ENCODE measurements around the gene RAP1B. TPM values are rescaled to one million over a fixed set of nuclear protein-coding genes. Genes with fewer than 3 reads are reported as not detected.
A peak's percentile ranks its signal among the peaks of the same experiment; 100 is the strongest.
"Not testable (repeated sequence)": the region's sequence is repeated elsewhere in the genome, so short reads cannot be mapped to it uniquely, and the experiment has no call there.

Gene RAP1B
- total RNA-seq, 2 experiments from 2014 or later: 170 TPM

GRCh38 chr12:68675101-68675842, 64.6 kb downstream of the RAP1B start:
- H3K4me1 Mint-ChIP-seq (ENCODE audit: low read depth): peaks cover 52% of the 10 kb centered on the region
- peak overlapping the region; percentile 29 for H3K4me3 Mint-ChIP-seq
- intact Hi-C loops (cut with micrococcal nuclease): loop anchor here (1.0 kb wide), 4 partner anchors 11 to 341 kb away; partner anchors contain the start of gene NUP107
- H3K27ac Mint-ChIP-seq: peak overlapping the region; percentile 85
- DNase-seq: peak; percentile 85
- H3K9me3 Mint-ChIP-seq: no peaks in the 10 kb centered on the region
- H3K27me3 Mint-ChIP-seq (ENCODE audit: low read depth): no peaks in the 10 kb centered on the region
- no peaks in the 10 kb centered on the region for H3K36me3 Mint-ChIP-seq (ENCODE audit: low read depth)
- CTCF ChIA-PET: interaction anchor here (0.6 kb wide), 1 partner anchor 578 kb away, joined by 3 read pairs; no protein-coding TSS in a partner anchor

- CTCF ChIA-PET; DNase-seq; H3K4me3 Mint-ChIP-seq; H3K36me3 Mint-ChIP-seq (ENCODE audit: low read depth); intact Hi-C loops (cut with micrococcal nuclease); H3K9me3 Mint-ChIP-seq; H3K27ac Mint-ChIP-seq; H3K27me3 Mint-ChIP-seq (ENCODE audit: low read depth): not testable (repeated sequence)
- H3K4me1 Mint-ChIP-seq (ENCODE audit: low read depth): peaks cover 49% of the 10 kb centered on the region
These were observed 66.2 kb downstream of the RAP1B start for GRCh38 chr12:68676854-68677253.

GRCh38 chr12:68686262-68686594, 75.5 kb downstream of the RAP1B start:
- intact Hi-C loops (cut with micrococcal nuclease): loop anchor here (1.0 to 2.0 kb wide), 9 partner anchors 11 to 463 kb away; partner anchors contain the start of genes MDM1, MDM2 and SLC35E3
- Mint-ChIP-seq H3K4me1 (ENCODE audit: low read depth) (peaks cover 42% of the 10 kb centered on the region), H3K4me3 (peak overlapping the region; percentile 98), H3K27ac (peak overlapping the region; percentile 96), H3K9me3 (no peaks in the 10 kb centered on the region), H3K27me3 (ENCODE audit: low read depth) (no peaks in the 10 kb centered on the region), H3K36me3 (ENCODE audit: low read depth) (peaks cover 9% of the 10 kb centered on the region)
- no peak for DNase-seq
- CTCF ChIA-PET: interaction anchor here (0.6 kb wide), 1 partner anchor 16 kb away, joined by 4 read pairs; no protein-coding TSS in a partner anchor

GRCh38 chr12:68686595-68687521, 76.2 kb downstream of the RAP1B start, which contains the start of gene NUP107:
NUP107 (plus strand) TSS chr12:68686978; CDS start chr12:68687066, 88 bp downstream.
- Mint-ChIP-seq H3K9me3 (no peaks in the 10 kb centered on the region), H3K36me3 (ENCODE audit: low read depth) (peaks cover 8% of the 10 kb centered on the region), H3K27ac (peak within 1 kb of the TSS; percentile 96), H3K4me1 (ENCODE audit: low read depth) (peaks cover 39% of the 10 kb centered on the region), H3K4me3 (peak within 1 kb of the TSS; percentile 98), H3K27me3 (ENCODE audit: low read depth) (no peaks in the 10 kb centered on the region)
- intact Hi-C loops (cut with micrococcal nuclease): loop anchor here (1.0 to 2.0 kb wide), 9 partner anchors 12 to 464 kb away; partner anchors contain the start of genes MDM1, MDM2 and SLC35E3
- CTCF ChIA-PET: interaction anchor here (0.6 to 1.7 kb wide), 2 partner anchors 88 to 328 kb away, joined by 3 to 5 read pairs; no protein-coding TSS in a partner anchor
- peak; percentile 98 for DNase-seq

- intact Hi-C loops (cut with micrococcal nuclease): no loop called here
- Mint-ChIP-seq H3K27me3 (ENCODE audit: low read depth) (no peaks in the 10 kb centered on the region), H3K4me1 (ENCODE audit: low read depth) (no peaks in the 10 kb centered on the region), H3K27ac (no peak overlapping the region), H3K4me3 (no peak overlapping the region), H3K9me3 (no peaks in the 10 kb centered on the region), H3K36me3 (ENCODE audit: low read depth) (peaks cover 45% of the 10 kb centered on the region)
- CTCF ChIA-PET: no interaction called here
- DNase-seq: no peak
These were observed 84.8 kb downstream of the RAP1B start for GRCh38 chr12:68695454-68695853.

GRCh38 chr12:68699486-68699885, 88.8 kb downstream of the RAP1B start:
- CTCF ChIA-PET: interaction anchor here (1.2 kb wide), 1 partner anchor 342 kb away, joined by 4 read pairs; no protein-coding TSS in a partner anchor
- H3K36me3 Mint-ChIP-seq (ENCODE audit: low read depth): peaks cover 38% of the 10 kb centered on the region
- intact Hi-C loops (cut with micrococcal nuclease): no loop called here
- no peak for DNase-seq
- no peak overlapping the region for H3K27ac Mint-ChIP-seq
- H3K4me1 Mint-ChIP-seq (ENCODE audit: low read depth): no peaks in the 10 kb centered on the region
- H3K4me3 Mint-ChIP-seq: no peak overlapping the region
- H3K9me3 Mint-ChIP-seq: no peaks in the 10 kb centered on the region
- H3K27me3 Mint-ChIP-seq (ENCODE audit: low read depth): no peaks in the 10 kb centered on the region

Other genes with a start within 250 kb of the RAP1B start
- 100 to 1,000 TPM; 126 to 135 TPM for gene NUP107, start 76.1 kb downstream of the RAP1B start, total RNA-seq
- gene SLC35E3, start 135.3 kb downstream of the RAP1B start, total RNA-seq: 1 to 10 TPM; 2.8 to 3.1 TPM
- 100 to 1,000 TPM; 165 to 166 TPM for gene MDM2, start 197.3 kb downstream of the RAP1B start, total RNA-seq

All from activated naive CD4-positive, alpha-beta T cell treated with anti-CD3 and anti-CD28 coated beads for 36 hours (primary cell).